H4 (cell line): ENCODE data around the gene FGFR2. TPM values are rescaled to one million over a fixed set of nuclear protein-coding genes. Genes with fewer than 3 reads are reported as not detected.
A peak's percentile ranks its signal among the peaks of the same experiment; 100 is the strongest.
"Not testable (repeated sequence)": the region's sequence is repeated elsewhere in the genome, so short reads cannot be mapped to it uniquely, and the experiment has no call there.

Experiments used
- DNase-seq: peaks from one replicate; pipeline ENCODE4 v3.0.0-alpha.2; 2015; ENCODE audit warnings: low spot score
- total RNA-seq: library from RNA; depleted of rRNA; stranded (reverse); fragments of >200 nt; shearing (Covaris generic); gene quantifications from 2 replicates; pipeline ENCODE4 v1.2.3, GENCODE V29; 2014

FGFR2 gene
- total RNA-seq, 1 experiment from 2014 or later: 5.0 TPM

DNA sequence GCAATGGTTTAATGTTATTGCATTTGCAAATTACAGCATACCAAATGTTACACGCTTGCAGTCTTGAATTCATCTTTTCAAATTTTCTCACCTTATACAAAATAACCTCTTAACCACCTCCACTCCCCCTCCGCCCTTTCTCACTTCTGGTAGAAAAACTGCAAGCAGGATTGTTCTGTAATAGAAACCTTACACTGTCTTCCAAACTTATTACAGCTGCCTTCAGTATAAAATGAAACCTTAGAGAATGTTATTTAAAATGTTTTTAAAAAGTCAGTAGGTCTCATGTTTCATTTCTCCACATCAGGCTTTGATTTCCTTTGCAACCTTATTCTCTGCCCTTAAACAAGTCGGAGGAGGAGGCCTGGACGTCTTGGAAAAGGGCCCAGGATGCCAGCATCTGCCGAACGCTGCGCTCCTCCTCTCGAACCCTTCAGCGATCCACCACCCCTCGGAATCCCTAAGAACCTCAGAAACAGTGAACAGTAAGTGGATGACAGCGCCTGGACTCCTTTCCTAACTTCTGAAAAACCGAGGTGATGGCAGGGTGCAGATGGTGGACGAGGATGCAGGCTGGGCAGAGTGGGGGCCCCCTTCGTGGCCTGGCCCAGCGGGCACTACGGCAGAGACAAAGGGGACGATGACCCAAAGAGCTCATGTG, 74.0 kb downstream of the FGFR2 start:
- no peak for DNase-seq

DNA sequence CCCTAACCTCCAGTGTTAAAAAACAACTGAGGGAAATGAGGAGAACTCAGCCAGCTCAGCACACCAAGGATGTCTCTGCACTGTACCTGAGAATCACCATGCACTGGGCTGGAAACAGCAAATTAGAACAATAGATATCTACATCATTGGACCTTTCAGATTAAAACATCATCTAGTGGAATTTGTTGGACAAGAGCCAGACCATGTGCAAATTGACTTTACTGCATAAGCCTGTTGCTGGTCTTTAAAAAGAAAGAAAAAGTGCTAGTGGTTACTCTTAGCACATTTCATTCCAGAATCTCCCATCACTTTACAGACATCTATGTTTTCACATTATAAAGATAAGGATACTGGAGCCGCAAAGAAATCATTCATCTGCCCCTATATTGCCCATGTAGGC, 75.4 kb downstream of the FGFR2 start:
- no peak for DNase-seq

DNA sequence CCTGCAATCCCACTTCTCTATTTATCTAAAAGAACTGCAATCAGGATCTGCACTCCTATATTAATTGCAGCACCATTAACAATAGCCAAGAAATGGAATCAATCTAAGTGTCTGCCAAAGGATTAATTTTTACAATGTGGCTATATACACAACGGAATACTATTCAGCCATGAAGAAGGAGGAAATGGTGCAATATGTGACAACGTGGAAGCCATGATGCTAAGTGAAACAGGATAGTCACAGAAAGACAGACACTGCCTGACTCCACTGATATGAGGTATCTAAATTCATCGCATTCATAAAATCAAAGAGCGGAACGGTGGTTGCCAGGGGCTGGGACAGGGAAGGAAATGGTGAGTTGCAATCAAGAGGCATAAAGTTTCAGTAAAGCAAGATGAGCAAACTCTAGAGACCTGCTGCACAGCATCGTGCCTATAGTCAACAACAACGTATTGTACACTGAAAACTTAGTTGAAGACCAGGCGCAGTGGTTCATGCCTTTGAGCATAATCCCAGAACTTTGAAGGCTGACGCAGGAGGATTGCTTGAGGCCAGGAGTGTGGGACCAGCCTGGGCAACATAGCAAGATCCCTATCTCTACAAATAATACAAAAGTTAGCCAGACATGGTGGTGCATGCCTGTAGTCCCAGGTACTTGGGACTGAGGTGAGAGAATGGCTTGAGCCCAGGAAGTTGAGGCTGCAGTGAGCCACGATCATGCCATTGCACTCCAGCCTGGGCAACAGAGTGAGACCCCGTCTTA, 76.3 kb downstream of the FGFR2 start:
- DNase-seq: no peak

DNA sequence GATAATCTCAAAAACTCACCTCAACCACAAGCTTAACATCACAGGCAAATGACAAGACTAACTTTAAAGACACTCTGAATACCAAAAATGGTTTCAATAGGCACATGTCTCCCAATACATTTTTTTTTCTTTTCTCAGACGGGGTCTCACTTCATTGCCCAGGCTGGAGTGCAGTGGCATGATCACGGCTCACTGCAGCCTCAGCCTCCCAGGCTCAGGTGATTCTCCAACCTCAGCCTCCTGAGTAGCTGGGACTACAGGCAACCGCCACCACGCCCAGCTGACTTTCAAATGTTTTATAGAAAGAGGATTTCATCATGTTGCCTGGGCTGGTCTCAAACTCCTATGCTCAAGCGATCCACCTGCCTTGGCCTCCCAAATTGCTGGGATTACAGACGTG, 77.7 kb downstream of the FGFR2 start:
- DNase-seq: not testable (repeated sequence)

DNA sequence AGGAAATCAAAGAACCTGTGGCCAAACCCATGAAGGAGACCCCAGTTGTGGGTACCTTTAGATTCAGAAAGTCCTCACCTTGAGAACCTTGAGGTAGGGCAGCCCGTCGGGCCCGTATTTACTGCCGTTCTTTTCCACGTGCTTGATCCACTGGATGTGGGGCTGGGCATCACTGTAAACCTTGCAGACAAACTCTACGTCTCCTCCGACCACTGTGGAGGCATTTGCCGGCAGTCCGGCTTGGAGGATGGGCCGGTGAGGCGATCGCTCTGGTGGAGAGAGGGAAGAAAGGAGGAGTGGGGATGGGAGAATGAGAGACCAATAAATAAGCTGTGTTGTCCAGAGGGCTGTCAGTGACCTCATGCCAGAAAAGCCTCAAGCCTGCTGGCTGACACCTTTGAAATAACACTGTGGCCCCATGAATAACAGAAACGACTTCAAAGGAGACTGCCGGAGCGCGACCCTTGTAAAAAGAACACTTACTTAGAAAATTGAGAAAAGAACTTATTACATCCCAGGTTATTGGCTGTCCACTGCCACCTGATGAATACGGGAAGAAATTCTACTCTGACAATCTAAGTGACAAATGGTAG, 78.2 kb downstream of the FGFR2 start:
- no peak for DNase-seq

DNA sequence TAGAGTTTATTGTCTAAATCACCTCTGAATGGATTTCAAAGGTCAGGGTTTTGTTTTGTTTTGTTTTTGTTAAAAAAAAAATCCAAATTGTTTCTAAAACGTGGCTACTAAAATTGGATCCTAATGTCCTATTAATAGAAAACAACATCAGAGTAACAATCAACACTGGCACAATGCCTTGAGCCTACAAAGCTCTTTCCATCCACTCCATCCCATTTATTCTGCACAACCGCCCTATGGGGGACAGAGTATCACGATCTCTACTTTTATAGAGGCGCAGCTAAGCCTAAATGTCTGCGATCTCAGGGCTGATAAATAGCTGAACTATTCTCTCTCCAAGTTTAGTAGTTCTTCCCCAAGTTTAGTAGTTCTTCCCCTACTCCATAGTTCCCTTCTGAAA, 78.8 kb downstream of the FGFR2 start:
- no peak for DNase-seq

DNA sequence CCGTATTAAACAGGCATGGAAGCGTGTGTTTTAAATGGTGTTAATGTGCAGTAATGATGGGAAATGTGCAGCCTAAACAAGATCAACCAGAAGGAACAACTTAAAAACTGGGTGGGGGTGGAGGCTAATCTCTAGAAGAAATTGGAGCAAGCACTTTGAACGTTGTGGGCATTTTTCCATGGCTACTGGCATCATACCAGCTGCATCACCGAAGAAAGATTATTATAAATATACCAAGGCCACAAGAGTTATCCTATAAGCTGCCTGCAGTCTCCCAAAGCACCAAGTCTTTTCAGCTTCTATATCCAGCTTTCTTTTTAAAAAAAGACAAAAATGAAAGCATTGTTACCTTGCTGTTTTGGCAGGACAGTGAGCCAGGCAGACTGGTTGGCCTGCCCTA, 79.9 kb downstream of the FGFR2 start:
- DNase-seq: no peak

DNA sequence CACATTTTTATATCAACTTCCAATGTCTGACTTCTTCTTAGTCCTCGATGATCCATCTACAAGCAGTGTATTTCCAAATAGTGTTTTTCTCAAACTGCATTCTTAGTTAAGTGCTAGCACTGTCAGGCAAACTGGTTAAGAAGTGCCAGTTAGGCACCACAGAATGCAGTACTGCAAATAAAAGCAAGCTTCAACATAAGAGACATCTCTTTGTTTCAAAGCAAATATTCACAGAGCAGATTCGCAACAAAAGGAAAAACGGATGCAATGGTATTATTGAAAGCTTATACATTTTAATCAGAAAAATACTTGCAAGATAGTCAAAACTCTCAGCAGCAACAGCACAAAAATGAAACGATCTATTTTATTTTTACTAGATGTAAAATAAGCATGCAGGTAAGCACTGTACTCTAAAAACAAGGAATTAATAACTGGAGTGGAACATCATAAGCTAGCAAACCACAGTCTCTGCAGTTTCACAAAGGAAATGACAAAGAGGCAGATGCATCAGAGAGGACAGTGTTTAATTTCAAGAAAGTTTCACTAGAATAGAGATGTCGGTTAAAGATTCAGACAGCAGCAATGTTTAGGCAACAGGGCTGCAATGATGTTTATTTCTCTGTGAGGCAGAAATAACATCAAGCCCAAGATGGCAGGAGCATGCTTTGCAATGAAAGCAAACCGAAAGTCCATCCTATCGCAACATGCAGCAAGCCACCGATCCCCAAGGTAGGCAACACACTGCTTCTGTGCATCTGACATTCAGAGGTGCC, 82.0 kb downstream of the FGFR2 start:
- DNase-seq: no peak

DNA sequence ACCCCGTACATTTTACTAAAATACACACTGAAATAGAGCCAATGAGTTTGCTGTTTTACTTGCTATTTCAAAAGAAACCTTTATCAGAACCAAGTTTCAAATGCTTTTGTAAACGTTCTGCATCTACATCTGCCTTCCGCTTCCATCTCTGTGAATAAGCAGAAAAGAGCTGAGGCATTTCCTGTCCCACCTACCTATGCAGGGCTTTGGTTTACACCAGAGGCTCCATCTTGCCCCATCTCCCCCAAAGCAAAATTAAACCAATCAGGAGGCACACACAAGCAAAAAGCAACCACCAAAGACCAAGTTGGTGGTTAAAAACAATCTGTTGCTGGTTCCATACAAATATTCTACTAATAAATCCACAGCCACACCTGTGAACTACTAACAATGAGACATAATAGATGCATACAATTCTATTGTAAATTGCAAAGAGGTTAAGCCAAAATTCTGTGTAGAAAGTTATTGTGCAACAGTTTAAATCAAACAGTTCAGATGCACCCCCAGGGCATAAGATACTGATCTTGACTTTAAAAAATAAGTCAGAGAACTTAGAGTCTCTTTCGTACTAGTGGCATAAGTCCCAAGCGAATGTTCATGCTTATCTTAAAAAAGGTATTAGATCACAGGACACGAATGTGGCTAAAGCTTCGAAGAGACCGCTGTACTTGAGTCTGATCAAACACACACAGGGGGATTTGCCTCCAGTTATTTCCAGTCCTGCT, 83.9 kb downstream of the FGFR2 start:
- no peak for DNase-seq

DNA sequence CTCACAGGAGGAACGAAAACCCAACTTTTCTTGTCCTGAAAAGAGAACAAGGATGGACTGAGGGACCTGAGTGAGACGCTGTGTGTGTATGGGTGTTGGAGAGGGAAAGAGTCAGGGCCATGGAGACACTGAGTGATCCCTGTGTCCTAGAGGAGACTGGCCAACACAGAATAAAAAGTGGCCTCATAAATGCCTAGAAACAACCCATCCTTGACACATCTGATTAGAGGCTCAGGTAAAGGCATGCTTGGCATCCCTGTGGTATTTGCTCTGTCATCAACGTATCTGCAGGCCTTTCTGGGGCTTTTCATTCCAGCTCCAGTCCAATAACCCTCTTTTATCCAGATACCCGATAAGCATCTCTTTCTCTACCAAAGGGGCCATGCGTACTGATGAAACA, 86.3 kb downstream of the FGFR2 start:
- DNase-seq: no peak

DNA sequence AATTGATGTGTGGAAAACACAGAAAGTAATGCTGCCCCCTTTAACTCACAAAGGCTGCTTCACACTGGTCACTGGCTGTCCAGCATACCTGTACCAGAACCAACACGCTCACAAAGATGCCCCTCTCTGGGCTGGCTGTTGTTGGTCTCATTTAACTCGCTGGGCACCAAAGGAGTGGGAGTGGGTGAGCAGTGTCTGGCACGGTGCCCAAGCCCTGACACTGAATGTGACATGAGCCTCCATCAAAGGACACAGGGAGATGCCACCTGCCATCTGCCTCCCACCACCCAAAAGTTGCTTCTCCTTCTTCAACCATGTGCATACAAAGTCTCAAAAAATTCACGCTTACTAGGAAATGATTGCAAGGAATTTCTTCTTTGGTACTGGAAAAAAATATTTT, 86.8 kb downstream of the FGFR2 start:
- no peak for DNase-seq

DNA sequence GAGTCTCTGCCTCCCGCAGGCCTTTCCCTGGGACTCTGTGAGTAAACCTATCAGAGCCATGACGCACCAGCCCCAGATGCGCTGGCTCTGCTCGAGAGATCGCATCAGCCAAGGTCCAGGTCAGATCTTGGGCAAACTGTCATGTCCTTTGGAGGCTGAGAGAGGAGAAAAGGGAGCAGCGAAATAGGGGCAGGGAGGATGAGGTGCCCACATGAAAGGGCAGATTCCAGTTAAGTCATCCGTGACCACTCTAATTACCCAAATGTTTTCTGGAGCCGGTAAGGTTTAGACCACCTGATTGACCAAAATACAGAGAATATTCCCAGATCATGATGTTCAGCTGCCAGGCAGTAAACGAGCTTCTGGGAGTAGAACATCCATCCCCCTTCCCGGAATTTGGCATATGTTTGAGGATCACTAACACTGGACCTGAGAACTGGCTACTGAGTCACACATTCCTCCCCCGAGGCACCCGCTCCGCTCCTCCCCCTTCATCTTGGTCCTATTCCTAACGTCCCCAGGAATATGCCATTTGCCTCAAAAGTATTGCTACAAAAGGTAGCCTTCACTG, 88.0 kb downstream of the FGFR2 start:
- peak; percentile 15 for DNase-seq

DNA sequence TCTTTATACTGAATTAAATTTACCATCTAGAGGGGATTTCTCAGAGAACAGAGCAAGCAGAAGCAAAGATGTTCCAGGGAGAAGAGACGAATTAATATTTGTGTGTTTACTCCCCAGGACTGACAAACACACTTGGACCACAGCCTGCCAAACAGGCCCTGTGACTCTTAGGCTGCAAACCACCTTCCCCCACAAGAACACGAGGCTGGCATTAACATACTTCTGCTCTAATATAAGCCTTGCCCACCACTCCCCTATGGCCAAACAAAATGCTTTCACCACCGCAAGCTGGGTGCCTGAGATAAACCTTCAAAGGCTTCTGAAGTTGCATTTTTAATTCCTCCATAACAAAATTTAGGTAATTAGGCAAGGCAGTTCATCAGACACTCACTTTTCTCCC, 88.4 kb downstream of the FGFR2 start:
- no peak for DNase-seq

DNA sequence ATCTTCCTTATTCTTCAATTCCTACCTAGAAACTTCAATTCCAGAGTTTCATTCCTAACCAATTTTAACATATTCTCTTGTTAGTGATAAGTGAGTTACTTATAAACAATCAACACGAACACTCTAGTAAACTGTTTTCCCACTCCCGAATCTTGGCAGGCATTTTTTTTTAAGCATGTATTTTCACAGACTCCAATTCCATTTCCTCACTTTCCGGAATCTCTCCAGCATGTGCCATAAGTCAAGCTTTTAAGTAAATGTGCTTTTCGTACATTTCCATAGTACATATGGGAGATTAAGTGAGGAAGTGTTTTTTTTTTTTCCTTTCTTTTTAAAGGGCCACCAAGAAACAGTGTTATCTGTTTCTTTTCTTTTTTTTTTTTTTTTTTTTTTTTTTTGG, 89.1 kb downstream of the FGFR2 start:
- DNase-seq: no peak

DNA sequence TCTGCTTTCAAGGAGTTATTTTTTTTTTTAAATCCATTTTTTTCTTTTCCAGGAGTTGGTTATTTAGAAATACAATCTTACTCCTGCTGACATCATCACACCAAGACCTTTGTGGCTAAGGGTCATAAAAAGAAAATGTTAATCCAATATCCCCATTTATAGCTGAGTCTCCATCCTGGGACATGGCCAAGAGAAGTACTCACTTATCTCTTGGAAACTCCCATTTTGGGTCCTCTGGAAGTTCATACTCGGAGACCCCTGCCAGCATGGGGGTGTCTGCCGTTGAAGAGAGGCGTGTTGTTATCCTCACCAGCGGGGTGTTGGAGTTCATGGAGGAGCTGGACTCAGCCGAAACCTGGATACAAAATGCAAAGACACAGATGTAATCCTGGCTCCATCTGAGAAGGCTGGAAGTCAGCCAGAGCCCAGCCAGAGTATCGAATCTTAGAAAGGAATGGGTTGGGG, 94.6 kb downstream of the FGFR2 start:
- DNase-seq: no peak

DNA sequence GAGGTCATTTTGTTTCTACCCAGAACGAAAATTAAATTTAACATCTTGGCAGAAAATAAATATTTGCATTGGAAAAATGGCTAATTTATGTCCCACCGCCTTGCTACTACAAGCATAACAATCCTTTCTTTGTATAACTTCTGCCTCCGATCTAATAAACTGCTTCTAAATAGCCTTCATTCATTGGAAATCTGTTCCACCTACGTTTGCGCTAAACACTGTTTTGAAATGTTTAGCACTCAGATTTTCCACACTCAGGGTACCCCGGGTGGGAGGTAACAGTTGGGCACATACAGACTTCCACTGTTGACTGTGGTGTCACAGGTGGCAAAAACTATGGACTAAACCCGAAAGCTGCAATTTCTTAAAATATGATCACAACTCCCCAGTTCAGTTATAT, 96.4 kb downstream of the FGFR2 start:
- DNase-seq: no peak

DNA sequence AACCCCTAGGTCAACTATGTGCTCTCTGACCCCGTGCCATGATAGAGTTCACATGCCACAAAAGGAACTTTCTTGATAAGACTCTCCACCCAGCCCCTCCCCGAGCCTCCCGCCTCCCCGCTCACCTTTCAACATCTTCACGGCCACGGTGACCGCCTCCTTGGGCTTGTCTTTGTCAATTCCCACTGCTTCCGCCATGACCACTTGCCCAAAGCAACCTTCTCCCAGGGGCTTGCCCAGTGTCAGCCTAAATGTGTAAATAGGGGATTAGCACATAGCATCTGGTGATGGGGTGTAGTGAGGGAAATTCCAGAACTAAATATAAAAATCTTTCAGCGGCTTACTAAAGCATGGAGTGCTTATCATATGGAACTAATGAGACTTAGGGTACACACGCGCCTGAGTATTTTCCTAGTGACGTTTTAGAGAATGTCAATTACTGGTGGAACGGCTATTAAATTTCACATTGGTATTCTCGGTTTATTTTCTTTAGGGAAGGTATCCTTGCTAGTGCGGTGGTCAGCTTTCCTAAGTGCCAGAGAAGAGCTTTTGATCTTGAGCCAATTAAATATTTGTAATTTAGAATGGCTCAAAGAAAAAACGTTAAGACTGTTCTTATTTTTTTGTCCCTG, 97.4 kb downstream of the FGFR2 start:
- no peak for DNase-seq

DNA sequence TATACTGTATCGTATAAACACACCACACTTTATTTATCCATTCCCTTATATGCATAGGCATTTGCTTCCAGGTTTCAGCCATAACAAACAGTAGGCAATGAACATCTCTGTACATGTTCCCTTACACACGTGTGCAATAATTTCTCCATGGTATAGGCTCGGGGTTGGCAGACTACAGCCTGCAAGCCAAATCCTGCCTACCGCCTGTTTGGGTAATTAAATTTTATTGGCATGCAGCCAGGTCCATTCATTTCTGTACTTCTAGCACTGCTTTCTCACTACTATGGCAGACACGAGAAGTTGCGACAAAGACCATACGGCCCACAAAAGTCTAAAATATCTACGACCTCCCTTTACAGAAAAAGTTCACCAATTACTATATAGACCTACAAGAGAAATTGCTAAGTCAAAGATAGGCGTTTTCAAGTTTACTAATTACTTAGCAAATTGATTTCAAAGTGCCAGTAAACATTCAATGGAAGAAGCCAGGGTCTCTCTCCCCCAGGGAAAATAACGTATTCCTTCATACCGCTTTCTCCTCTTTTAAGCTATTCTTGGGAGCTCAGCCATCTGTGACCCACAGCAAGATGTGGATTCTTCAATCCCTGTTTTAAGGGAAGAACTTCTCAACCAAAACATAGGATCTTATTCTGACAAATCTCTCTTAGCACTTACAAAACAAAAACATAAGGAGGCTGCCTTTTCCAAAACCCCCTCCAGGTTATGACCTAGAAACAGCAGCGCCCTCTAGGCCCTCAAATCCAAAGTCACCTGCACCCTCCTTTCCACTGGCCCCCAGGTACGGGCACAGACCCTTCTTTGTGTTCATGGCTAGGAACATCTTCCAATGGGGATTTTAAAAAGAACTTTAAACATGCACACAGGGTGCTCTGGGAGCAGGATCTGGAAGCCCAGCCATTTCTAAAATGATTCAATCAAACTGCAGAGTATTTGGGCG, 100.5 kb downstream of the FGFR2 start:
- DNase-seq: no peak

DNA sequence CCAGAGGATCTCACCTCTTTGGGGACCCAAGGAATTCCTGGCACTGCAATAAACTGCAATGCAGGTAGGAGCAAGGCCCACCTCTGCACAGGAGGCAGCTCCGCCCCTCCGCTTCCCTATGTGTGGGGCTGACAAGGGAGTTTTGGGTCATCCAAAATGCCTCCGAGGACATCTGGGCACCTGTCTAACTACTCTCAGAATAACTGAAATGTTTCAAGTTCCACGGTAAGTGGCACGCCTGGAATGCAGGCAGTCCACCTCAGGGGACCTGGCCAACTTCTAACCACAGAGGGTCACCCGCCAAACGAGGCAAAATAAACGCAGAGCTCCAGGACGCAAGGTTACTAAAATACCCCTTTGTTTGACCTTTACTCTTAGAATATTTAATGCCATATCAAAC, 102.5 kb downstream of the FGFR2 start:
- no peak for DNase-seq

DNA sequence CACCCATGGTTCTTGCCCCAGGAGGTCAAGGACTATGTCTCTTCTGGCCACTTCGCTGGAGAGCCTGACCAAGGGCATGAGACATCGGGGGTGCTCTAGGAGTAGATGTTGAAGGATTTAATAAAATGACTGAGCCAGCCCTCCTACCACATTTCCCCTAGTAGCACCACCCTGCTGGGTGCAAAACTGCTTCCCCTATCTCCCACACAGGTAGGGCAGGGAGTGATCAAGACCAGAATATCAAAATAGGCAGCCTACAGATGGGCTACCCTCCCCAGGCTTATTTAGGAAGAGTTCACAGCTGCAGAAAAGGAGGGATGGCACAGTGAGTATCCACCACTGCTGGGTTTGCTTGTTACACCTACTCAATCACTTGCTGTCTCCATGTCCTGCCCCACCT, 103.9 kb downstream of the FGFR2 start:
- DNase-seq: no peak
